ENCODE results near the gene LAMC3. TPM values are rescaled to one million over a fixed set of nuclear protein-coding genes. Genes with fewer than 3 reads are reported as not detected.
A peak's percentile ranks its signal among the peaks of the same experiment; 100 is the strongest.

Gene LAMC3
- total RNA-seq, 1 donor from 2014 or later: 0.20 TPM

- Histone ChIP-seq H3K79me2 (ENCODE audit: insufficient read depth, low read length) (no peaks in the 10 kb centered on the region), H3K4me3 (ENCODE audit: insufficient read depth, low read depth, low read length) (no peak overlapping the region), H3K36me3 (ENCODE audit: insufficient read depth, low read length) (no peaks in the 10 kb centered on the region), H3K9me3 (ENCODE audit: insufficient read depth, low read depth, low read length) (peaks cover 5% of the 10 kb centered on the region), H2AFZ (ENCODE audit: low read depth, low read length) (no peak overlapping the region), H3K4me1 (ENCODE audit: insufficient read depth, low read length) (no peaks in the 10 kb centered on the region), H3K9ac (ENCODE audit: low read length) (no peak overlapping the region), H3K4me2 (ENCODE audit: low read length) (no peak overlapping the region), H3K27ac (ENCODE audit: low read depth, low read length) (no peak overlapping the region), H4K20me1 (ENCODE audit: insufficient read depth, low read length) (no peaks in the 10 kb centered on the region), H3K27me3 (ENCODE audit: insufficient read depth, low read length) (peaks cover 14% of the 10 kb centered on the region)
- Mint-ChIP-seq H3K4me1 (ENCODE audit: low read depth, unreplicated experiment) (peaks cover 1% of the 10 kb centered on the region), H3K4me3 (ENCODE audit: unreplicated experiment) (no peak overlapping the region), H3K27ac (ENCODE audit: unreplicated experiment) (no peak overlapping the region), H3K27me3 (ENCODE audit: low read depth, unreplicated experiment) (peaks cover 27% of the 10 kb centered on the region), H3K36me3 (ENCODE audit: low read depth, unreplicated experiment) (peaks cover under 1% of the 10 kb centered on the region), H3K9me3 (ENCODE audit: unreplicated experiment) (peaks cover 7% of the 10 kb centered on the region)
- FAIRE-seq (no peak), DNase-seq (ENCODE audit: low read depth) (no peak)
- no peak for TF ChIP-seq EZH2 (IDR thresholded peaks at IDR 0.05; ENCODE audit: insufficient read depth, low read length)
- TF ChIP-seq, protein P1, sequence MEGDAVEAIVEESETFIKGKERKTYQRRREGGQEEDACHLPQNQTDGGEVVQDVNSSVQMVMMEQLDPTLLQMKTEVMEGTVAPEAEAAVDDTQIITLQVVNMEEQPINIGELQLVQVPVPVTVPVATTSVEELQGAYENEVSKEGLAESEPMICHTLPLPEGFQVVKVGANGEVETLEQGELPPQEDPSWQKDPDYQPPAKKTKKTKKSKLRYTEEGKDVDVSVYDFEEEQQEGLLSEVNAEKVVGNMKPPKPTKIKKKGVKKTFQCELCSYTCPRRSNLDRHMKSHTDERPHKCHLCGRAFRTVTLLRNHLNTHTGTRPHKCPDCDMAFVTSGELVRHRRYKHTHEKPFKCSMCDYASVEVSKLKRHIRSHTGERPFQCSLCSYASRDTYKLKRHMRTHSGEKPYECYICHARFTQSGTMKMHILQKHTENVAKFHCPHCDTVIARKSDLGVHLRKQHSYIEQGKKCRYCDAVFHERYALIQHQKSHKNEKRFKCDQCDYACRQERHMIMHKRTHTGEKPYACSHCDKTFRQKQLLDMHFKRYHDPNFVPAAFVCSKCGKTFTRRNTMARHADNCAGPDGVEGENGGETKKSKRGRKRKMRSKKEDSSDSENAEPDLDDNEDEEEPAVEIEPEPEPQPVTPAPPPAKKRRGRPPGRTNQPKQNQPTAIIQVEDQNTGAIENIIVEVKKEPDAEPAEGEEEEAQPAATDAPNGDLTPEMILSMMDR (IDR thresholded peaks at IDR 0.05; ENCODE audit: insufficient read depth, low read depth, low read length): no peak
These were observed 6.1 kb downstream of the LAMC3 start for GRCh38 chr9:131015112-131015511.

GRCh38 chr9:131015876-131016397 lies 7.0 kb downstream of the LAMC3 start:
- TF ChIP-seq EZH2 (IDR thresholded peaks at IDR 0.05; ENCODE audit: insufficient read depth, low read length): no peak
- TF ChIP-seq, protein P1 (IDR thresholded peaks at IDR 0.05; ENCODE audit: insufficient read depth, low read depth, low read length): no peak
- no peak overlapping the region for H3K4me3 Mint-ChIP-seq (ENCODE audit: unreplicated experiment)
- H3K4me1 Mint-ChIP-seq (ENCODE audit: low read depth, unreplicated experiment): peaks cover 1% of the 10 kb centered on the region

GRCh38 chr9:131017067-131017466 lies 8.1 kb downstream of the LAMC3 start:
- Histone ChIP-seq H3K27ac (ENCODE audit: low read depth, low read length) (no peak overlapping the region), H3K9ac (ENCODE audit: low read length) (no peak overlapping the region), H4K20me1 (ENCODE audit: insufficient read depth, low read length) (no peaks in the 10 kb centered on the region), H3K27me3 (ENCODE audit: insufficient read depth, low read length) (peaks cover 9% of the 10 kb centered on the region), H3K36me3 (ENCODE audit: insufficient read depth, low read length) (no peaks in the 10 kb centered on the region), H3K79me2 (ENCODE audit: insufficient read depth, low read length) (no peaks in the 10 kb centered on the region), H3K9me3 (ENCODE audit: insufficient read depth, low read depth, low read length) (peaks cover 9% of the 10 kb centered on the region), H3K4me3 (ENCODE audit: insufficient read depth, low read depth, low read length) (no peak overlapping the region), H2AFZ (ENCODE audit: low read depth, low read length) (no peak overlapping the region), H3K4me2 (ENCODE audit: low read length) (no peak overlapping the region), H3K4me1 (ENCODE audit: insufficient read depth, low read length) (no peaks in the 10 kb centered on the region)
- peaks cover 3% of the 10 kb centered on the region for H3K36me3 Mint-ChIP-seq (ENCODE audit: low read depth, unreplicated experiment)
- no peak overlapping the region for H3K4me3 Mint-ChIP-seq (ENCODE audit: unreplicated experiment)
- no peak overlapping the region for H3K27ac Mint-ChIP-seq (ENCODE audit: unreplicated experiment)
- FAIRE-seq (no peak), DNase-seq (ENCODE audit: low read depth) (no peak)
- H3K27me3 Mint-ChIP-seq (ENCODE audit: low read depth, unreplicated experiment): peaks cover 17% of the 10 kb centered on the region
- no peaks in the 10 kb centered on the region for H3K4me1 Mint-ChIP-seq (ENCODE audit: low read depth, unreplicated experiment)
- peaks cover 14% of the 10 kb centered on the region for H3K9me3 Mint-ChIP-seq (ENCODE audit: unreplicated experiment)
- TF ChIP-seq, protein P1 (IDR thresholded peaks at IDR 0.05; ENCODE audit: insufficient read depth, low read depth, low read length): no peak
- no peak for TF ChIP-seq EZH2 (IDR thresholded peaks at IDR 0.05; ENCODE audit: insufficient read depth, low read length)

More at GRCh38 chr9:131015876-131016397, 7.0 kb downstream of the LAMC3 start:
- H3K27ac ChIP-seq (ENCODE audit: low read depth, low read length): no peak overlapping the region
- Mint-ChIP-seq H3K27me3 (ENCODE audit: low read depth, unreplicated experiment) (peaks cover 19% of the 10 kb centered on the region), H3K27ac (ENCODE audit: unreplicated experiment) (peak overlapping the region; percentile 22), H3K36me3 (ENCODE audit: low read depth, unreplicated experiment) (peaks cover 3% of the 10 kb centered on the region), H3K9me3 (ENCODE audit: unreplicated experiment) (peaks cover 11% of the 10 kb centered on the region)
- H3K27me3 ChIP-seq (ENCODE audit: insufficient read depth, low read length): peaks cover 8% of the 10 kb centered on the region
- peaks cover 9% of the 10 kb centered on the region for H3K9me3 ChIP-seq (ENCODE audit: insufficient read depth, low read depth, low read length)
- H3K4me3 ChIP-seq (ENCODE audit: insufficient read depth, low read depth, low read length): no peak overlapping the region
- no peaks in the 10 kb centered on the region for H3K36me3 ChIP-seq (ENCODE audit: insufficient read depth, low read length)
- no peaks in the 10 kb centered on the region for H3K4me1 ChIP-seq (ENCODE audit: insufficient read depth, low read length)
- H2AFZ ChIP-seq (ENCODE audit: low read depth, low read length): no peak overlapping the region
- H3K4me2 ChIP-seq (ENCODE audit: low read length): no peak overlapping the region
- no peaks in the 10 kb centered on the region for H4K20me1 ChIP-seq (ENCODE audit: insufficient read depth, low read length)
- no peak overlapping the region for H3K9ac ChIP-seq (ENCODE audit: low read length)
- DNase-seq (ENCODE audit: low read depth) (no peak), FAIRE-seq (no peak)
- no peaks in the 10 kb centered on the region for H3K79me2 ChIP-seq (ENCODE audit: insufficient read depth, low read length)

Measured in astrocyte (in vitro differentiated cells and primary cell).